Caco-2 (cell line): Measurements from ENCODE around the gene RNF111. TPM values are rescaled to one million over a fixed set of nuclear protein-coding genes. Genes with fewer than 3 reads are reported as not detected.

Experiments
- BruUV-seq: library from RNA; stranded (reverse); fragments of 400-500 nt; replicated peaks from 2 replicates; lab custom pipeline; 2021; lab: Mats Ljungman, UMichigan
- CTCF ChIA-PET: fragments of 300-600 bp; sonication (Branson Sonifier 250); formaldehyde crosslinking; loops from one replicate; lab custom pipeline; 2022; ENCODE audit warnings: antibody characterized with exemption; lab: Charles Lee
- POLR2A ChIA-PET: fragments of 300-600 bp; sonication (Branson Sonifier 250); formaldehyde crosslinking; loops from one replicate; lab custom pipeline; 2022; ENCODE audit warnings: antibody characterized with exemption; lab: Charles Lee
- DNase-seq, 2 experiments: peaks; one replicate each; pipeline versions ENCODE4 v3.0.0 to v3.0.0-alpha.2; 2020 to 2022
- H3K27me3 ChIP-seq: replicated peaks from 2 replicates; pipeline ENCODE4 v1.6.0; 2011; ENCODE audit warnings: low read length; ENCODE audit not compliant: control insufficient read depth, insufficient read depth
- H3K36me3 ChIP-seq: 2 replicates; pipeline ENCODE4 v1.5.1; 2011; ENCODE audit warnings: low read length; ENCODE audit not compliant: control insufficient read depth, insufficient read depth
- H3K4me1 ChIP-seq: fragments of 250-450 bp; sonication (Bioruptor Pico); 2 replicates; pipeline ENCODE4 v1.5.1; 2020; ENCODE audit warnings: mild to moderate bottlenecking
- H3K4me3 ChIP-seq: 2 replicates; pipeline ENCODE4 v1.5.1; 2011; ENCODE audit warnings: low read depth, mild to moderate bottlenecking, control low read depth, low read length
- H3K9me3 ChIP-seq: fragments of 250-450 bp; sonication (Bioruptor Pico); 2 replicates; pipeline ENCODE4 v1.5.1; 2020; ENCODE audit warnings: mild to moderate bottlenecking, moderate library complexity
- H3K27ac Mint-ChIP-seq: one replicate; pipeline ENCODE4 v1.8.0; 2022; ENCODE audit warnings: mixed read lengths; ENCODE audit not compliant: unreplicated experiment
- H3K27me3 Mint-ChIP-seq: one replicate; pipeline ENCODE4 v1.8.0; 2022; ENCODE audit warnings: mixed read lengths; ENCODE audit not compliant: insufficient read depth, unreplicated experiment
- H3K36me3 Mint-ChIP-seq: one replicate; pipeline ENCODE4 v1.8.0; 2022; ENCODE audit warnings: mild to moderate bottlenecking, mixed read lengths; ENCODE audit not compliant: insufficient read depth, unreplicated experiment
- H3K4me1 Mint-ChIP-seq: one replicate; pipeline ENCODE4 v1.8.0; 2022; ENCODE audit warnings: low read depth, mixed read lengths; ENCODE audit not compliant: unreplicated experiment
- H3K4me3 Mint-ChIP-seq: one replicate; pipeline ENCODE4 v1.8.0; 2022; ENCODE audit warnings: mild to moderate bottlenecking, moderate library complexity, mixed read lengths; ENCODE audit not compliant: unreplicated experiment
- H3K9me3 Mint-ChIP-seq: one replicate; pipeline ENCODE4 v1.8.0; 2022; ENCODE audit warnings: mixed read lengths; ENCODE audit not compliant: unreplicated experiment
- CTCF ChIP-seq, 2 experiments: fragments of 200-600 bp in 1 of 2; IDR thresholded peaks; 1 replicate in 1 of 2; 2 replicates in 1 of 2; pipeline versions ENCODE4 v1.5.1 to v1.8.0; 2011 to 2022; ENCODE audit warnings: antibody characterized with exemption in 1 of 2, control low read depth in 1 of 2, inconsistent platforms in 1 of 2, low read depth in 1 of 2, low read length in 1 of 2, mild to moderate bottlenecking in 1 of 2, moderate library complexity in 1 of 2; ENCODE audit not compliant: insufficient read depth in 1 of 2, severe bottlenecking in 1 of 2, unreplicated experiment in 1 of 2
- intact Hi-C: fragments of 100-400 bp; cut with micrococcal nuclease; formaldehyde crosslinking; loops from one replicate; pipeline ENCODE4 v1.10.0; 2022; ENCODE audit not compliant: unreplicated experiment
- total RNA-seq: library from RNA; stranded (reverse); gene quantifications from 2 replicates; pipeline ENCODE4 v1.2.3, GENCODE V29; 2022

Gene RNF111
- total RNA-seq, 1 experiment from 2014 or later, result 26.1 TPM

GRCh38 chr15:59029554-59029953, 42.1 kb downstream of the RNF111 start:
- POLR2A ChIA-PET, result no interaction called here
- peaks cover under 1% of the 10 kb centered on the region for H3K4me1 Mint-ChIP-seq
- DNase-seq, result no peak
- Histone ChIP-seq H3K36me3 (no peaks in the 10 kb centered on the region; the same call in 1 of the 2 replicates), H3K27me3 (no peaks in the 10 kb centered on the region), H3K4me3 (no peak overlapping the region), H3K9me3 (peaks cover 1% of the 10 kb centered on the region; the same call in 1 of the 2 replicates), H3K4me1 (peaks cover under 1% of the 10 kb centered on the region)
- H3K4me3 Mint-ChIP-seq, result no peak overlapping the region
- H3K9me3 Mint-ChIP-seq, result no peaks in the 10 kb centered on the region
- peaks cover 25% of the 10 kb centered on the region for H3K36me3 Mint-ChIP-seq
- intact Hi-C loops, result no loop called here
- H3K27ac Mint-ChIP-seq, result no peak overlapping the region
- no TSS peak for BruUV-seq
- CTCF ChIA-PET, result no interaction called here
- H3K27me3 Mint-ChIP-seq, result no peaks in the 10 kb centered on the region
- no peak for TF ChIP-seq CTCF (IDR thresholded peaks at IDR 0.05; ENCODE audit: insufficient read depth in 1 of 2, low read depth in 1 of 2, low read length in 1 of 2, severe bottlenecking in 1 of 2, unreplicated experiment in 1 of 2)

- POLR2A ChIA-PET, result no interaction called here
- no peak overlapping the region for H3K4me3 ChIP-seq
- H3K4me1 ChIP-seq, result peaks cover 9% of the 10 kb centered on the region
- peaks cover 14% of the 10 kb centered on the region for H3K4me1 Mint-ChIP-seq
- no peaks in the 10 kb centered on the region for H3K9me3 Mint-ChIP-seq
- H3K36me3 Mint-ChIP-seq, result peaks cover 39% of the 10 kb centered on the region
- no peaks in the 10 kb centered on the region; the same call in 1 of the 2 replicates for H3K36me3 ChIP-seq
- no peak overlapping the region for H3K27ac Mint-ChIP-seq
- intact Hi-C loops, result no loop called here
- no peaks in the 10 kb centered on the region for H3K27me3 ChIP-seq
- H3K4me3 Mint-ChIP-seq, result no peak overlapping the region
- BruUV-seq, result no TSS peak
- CTCF ChIA-PET, result no interaction called here
- H3K27me3 Mint-ChIP-seq, result no peaks in the 10 kb centered on the region
- DNase-seq, result no peak
- H3K9me3 ChIP-seq, result peaks cover 5% of the 10 kb centered on the region; the same call in 1 of the 2 replicates
- TF ChIP-seq CTCF (IDR thresholded peaks at IDR 0.05; ENCODE audit: insufficient read depth in 1 of 2, low read depth in 1 of 2, low read length in 1 of 2, severe bottlenecking in 1 of 2, unreplicated experiment in 1 of 2), result no peak
These were observed 47.7 kb downstream of the RNF111 start for GRCh38 chr15:59035201-59035600.

GRCh38 chr15:59039225-59039624, 51.8 kb downstream of the RNF111 start:
- Histone ChIP-seq H3K27me3 (no peaks in the 10 kb centered on the region), H3K4me3 (no peak overlapping the region), H3K36me3 (no peaks in the 10 kb centered on the region), H3K4me1 (peaks cover 13% of the 10 kb centered on the region), H3K9me3 (peaks cover 5% of the 10 kb centered on the region; the same call in 1 of the 2 replicates)
- BruUV-seq, result no TSS peak
- Mint-ChIP-seq H3K27ac (no peak overlapping the region), H3K27me3 (no peaks in the 10 kb centered on the region), H3K4me3 (no peak overlapping the region), H3K4me1 (peaks cover 14% of the 10 kb centered on the region), H3K9me3 (no peaks in the 10 kb centered on the region), H3K36me3 (peaks cover 27% of the 10 kb centered on the region)
- intact Hi-C loops, result no loop called here
- no peak for TF ChIP-seq CTCF (IDR thresholded peaks at IDR 0.05; ENCODE audit: insufficient read depth in 1 of 2, low read depth in 1 of 2, low read length in 1 of 2, severe bottlenecking in 1 of 2, unreplicated experiment in 1 of 2)
- CTCF ChIA-PET, result no interaction called here
- DNase-seq, result no peak
- POLR2A ChIA-PET, result interaction anchor here (0.5 kb wide), 1 partner anchor 1626 kb away, joined by 7 read pairs; no protein-coding TSS in a partner anchor
